Testis (tissue), 2 donors: ENCODE results near the gene KLF6.

Experiments used
- POLR2A ChIP-seq: fragments of 450-650 bp; IDR thresholded peaks from one replicate; pipeline ENCODE4 v1.6.1; 2017; ENCODE audit warnings: antibody characterized with exemption, mild to moderate bottlenecking, moderate library complexity
- TF ChIP-seq, protein P1 (sequence below), 3 experiments: fragments of 450-650 bp in 2 of 3; fragments of 200-600 bp in 1 of 3; sonication (generic) in 1 of 3; IDR thresholded peaks; one replicate each; pipeline ENCODE4 v1.5.1; 2016 to 2019; ENCODE audit warnings: antibody characterized with exemption in 3 of 3, mild to moderate bottlenecking in 2 of 3, moderate library complexity in 1 of 3

GRCh38 chr10:3748484-3748883, 36.5 kb downstream of the KLF6 start:
- TF ChIP-seq, protein P1, sequence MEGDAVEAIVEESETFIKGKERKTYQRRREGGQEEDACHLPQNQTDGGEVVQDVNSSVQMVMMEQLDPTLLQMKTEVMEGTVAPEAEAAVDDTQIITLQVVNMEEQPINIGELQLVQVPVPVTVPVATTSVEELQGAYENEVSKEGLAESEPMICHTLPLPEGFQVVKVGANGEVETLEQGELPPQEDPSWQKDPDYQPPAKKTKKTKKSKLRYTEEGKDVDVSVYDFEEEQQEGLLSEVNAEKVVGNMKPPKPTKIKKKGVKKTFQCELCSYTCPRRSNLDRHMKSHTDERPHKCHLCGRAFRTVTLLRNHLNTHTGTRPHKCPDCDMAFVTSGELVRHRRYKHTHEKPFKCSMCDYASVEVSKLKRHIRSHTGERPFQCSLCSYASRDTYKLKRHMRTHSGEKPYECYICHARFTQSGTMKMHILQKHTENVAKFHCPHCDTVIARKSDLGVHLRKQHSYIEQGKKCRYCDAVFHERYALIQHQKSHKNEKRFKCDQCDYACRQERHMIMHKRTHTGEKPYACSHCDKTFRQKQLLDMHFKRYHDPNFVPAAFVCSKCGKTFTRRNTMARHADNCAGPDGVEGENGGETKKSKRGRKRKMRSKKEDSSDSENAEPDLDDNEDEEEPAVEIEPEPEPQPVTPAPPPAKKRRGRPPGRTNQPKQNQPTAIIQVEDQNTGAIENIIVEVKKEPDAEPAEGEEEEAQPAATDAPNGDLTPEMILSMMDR (IDR thresholded peaks at IDR 0.05), result no peak
- no peak for TF ChIP-seq POLR2A
